GM19455 (cell line): ENCODE data around the gene ANKDD1B.
"Not testable (repeated sequence)": the region's sequence is repeated elsewhere in the genome, so short reads cannot be mapped to it uniquely, and the experiment has no call there.

Experiments used
- ATAC-seq: cut with Tn5 transposase; IDR thresholded peaks from one replicate; pipeline ENCODE4 v1.9.1; 2021; ENCODE audit not compliant: unreplicated experiment

The ANKDD1B gene

GRCh38 chr5:75611311-75612225 is at the start of gene ANKDD1B:
TSS of gene ANKDD1B (plus strand) at chr5:75611453. CDS start at chr5:75611635, 182 bp downstream.
- ATAC-seq, result no peak

- not testable (repeated sequence) for ATAC-seq
Observed at GRCh38 chr5:75565991-75566709, 45.1 kb upstream of the ANKDD1B start.

- ATAC-seq, result peak; percentile 91
Observed at GRCh38 chr5:75566710-75567309, 44.4 kb upstream of the ANKDD1B start.

DNA sequence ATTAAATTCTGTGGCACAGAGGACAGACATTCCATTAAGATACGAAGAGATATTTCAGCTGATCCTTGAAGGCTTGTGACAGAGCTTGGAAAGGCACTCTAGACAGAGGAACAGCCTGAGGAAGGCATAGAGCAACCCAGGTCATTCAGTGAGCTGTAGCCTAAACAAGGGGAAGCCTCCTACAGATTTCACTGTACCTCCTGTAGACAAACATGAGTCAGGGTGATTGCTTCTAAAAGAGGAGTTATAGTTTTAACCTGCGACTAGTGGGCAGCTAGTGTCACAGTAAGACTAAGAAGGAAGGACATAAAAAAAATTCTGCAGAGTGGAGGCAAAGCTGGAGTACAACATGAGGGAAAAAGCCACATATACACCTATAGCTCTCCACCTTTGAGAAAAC is 43.5 kb upstream of the ANKDD1B start:
- no peak for ATAC-seq

- ATAC-seq, result no peak
Observed at GRCh38 chr5:75568202-75568601, 43.1 kb upstream of the ANKDD1B start.

DNA sequence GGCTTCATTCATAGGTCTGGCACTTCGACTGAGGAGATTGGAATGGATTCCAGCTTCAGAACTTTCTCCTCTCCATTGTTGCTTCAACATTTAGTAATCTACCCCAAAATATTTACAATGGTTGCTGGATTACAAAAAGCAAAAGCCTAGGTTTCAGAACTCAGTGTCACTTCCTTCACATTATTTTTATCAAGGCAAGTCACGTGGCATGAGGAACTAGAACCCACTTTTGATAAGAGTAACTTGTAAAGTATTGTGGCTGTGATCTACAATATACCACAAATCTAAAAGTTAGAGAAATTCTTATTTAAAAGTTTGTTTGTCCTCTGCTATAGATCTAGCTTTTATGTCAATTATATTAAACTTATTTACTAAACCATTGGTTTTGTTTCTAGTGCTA is 39.7 kb upstream of the ANKDD1B start:
- no peak for ATAC-seq

DNA sequence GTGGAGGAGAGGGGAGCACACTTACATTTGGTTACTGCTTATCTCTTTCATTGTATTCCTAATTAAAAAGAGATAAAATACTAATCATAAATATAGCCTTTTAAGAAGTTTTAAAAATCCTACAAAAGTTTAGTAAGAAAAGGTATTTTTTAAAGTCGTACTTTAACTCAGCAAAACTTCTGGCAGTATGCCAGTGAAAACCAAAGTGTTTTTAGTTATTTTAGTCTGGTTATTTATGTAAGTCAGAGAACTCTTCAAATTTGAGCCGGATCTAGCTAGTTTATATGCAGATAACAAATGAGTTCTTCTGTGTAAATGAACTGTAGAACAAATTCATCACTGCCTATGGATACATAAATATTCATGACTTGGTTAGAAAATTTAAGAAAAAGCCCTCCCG is 36.5 kb upstream of the ANKDD1B start:
- ATAC-seq, result peak; percentile 14

GRCh38 chr5:75578280-75578679 is 33.0 kb upstream of the ANKDD1B start:
- not testable (repeated sequence) for ATAC-seq

DNA sequence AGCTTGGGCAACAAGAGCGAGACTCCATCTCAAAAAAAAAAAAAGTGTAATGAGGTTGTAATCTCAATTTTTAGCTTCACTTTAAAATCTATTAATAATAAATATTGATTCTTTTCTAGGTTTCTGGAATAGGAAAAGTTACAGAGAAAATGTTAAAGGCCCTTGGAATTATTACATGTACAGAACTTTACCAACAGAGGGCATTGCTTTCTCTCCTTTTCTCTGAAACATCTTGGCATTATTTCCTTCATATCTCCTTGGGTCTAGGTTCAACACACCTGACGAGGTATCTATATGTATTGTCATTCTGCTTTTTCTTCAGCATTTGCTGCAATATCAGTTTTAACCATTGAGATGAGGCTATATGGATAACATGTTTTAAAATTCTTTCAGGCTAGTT is 26.6 kb upstream of the ANKDD1B start:
- no peak for ATAC-seq

GRCh38 chr5:75588666-75589065 is 22.6 kb upstream of the ANKDD1B start:
- no peak for ATAC-seq

DNA sequence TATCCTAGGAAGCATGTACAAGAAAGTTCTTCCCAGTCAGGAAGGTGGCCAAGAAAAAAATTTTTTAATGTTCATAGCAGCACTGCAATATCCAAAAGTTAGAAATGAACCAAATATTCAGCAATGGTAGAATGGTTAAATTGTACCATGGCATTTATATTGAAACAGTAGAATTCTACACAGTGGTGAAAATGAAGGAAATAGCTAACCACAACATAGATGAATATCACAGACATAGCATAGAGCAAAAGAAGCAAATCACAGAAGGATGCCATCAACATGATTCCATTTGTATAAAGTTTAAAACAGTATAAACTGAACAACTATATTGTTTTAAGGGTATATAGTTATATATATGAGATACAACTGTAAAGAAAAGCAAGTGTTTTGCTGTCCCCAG is 10.7 kb upstream of the ANKDD1B start:
- ATAC-seq, result no peak

DNA sequence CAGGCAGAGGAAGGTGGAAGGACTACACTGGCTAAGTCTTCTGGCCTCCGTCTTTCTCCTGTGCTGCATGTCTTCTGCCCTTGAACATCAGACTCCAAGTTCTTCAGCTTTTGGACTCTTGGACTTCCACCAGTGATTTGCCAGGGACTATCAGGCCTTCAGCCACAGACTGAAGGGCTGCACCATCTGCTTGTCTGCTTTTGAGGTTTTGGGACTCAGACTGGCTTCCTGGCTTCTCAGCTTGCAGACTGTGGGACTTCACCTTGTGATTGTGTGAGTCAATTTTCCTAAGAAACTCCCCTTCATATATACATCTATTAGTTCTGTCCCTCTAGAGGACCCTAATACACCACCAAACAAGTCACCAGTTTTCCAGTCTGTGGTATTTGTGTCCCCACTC is 9.7 kb upstream of the ANKDD1B start:
- ATAC-seq, result no peak

DNA sequence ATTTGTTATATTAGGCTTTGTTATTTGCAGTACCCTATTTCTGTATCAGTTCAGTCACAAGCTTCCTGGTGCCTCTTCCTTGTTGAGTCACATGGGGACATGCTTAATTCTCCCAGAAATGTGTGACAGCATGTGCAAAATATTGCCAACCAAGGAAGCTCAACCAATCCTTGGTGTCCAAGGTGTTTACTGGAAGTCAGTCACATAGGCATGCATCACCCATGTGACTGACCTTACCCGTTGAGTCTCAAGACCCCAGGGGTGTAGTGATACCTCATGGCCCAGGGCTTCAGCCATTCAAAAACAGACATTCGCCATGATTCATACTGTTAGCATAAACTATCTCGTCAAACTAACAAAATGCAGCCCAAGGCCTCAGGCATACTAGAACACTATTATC is 9.3 kb upstream of the ANKDD1B start:
- ATAC-seq, result no peak

- no peak for ATAC-seq
Observed at GRCh38 chr5:75603371-75603770, 7.9 kb upstream of the ANKDD1B start.

- ATAC-seq, result no peak
Observed at GRCh38 chr5:75603821-75604220, 7.4 kb upstream of the ANKDD1B start.

DNA sequence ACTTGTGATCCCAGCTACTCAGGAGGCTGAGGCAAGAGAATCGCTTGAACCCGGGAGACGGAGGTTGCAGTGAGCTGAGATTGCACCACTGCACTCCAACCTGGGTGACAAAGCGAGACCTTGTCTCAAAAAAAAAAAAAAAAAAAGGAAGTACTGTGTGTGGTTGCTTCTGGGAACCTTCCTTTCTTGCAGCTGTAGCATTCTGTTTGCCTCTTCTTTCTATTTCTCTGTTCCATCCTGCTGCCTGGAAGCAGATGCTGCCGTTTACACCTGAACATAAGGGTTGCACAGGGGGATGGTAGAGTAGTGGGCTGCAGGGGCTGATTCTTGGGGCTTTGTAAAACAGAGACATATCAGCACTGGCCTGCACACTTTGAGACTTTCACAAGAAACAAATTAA is 3.9 kb upstream of the ANKDD1B start:
- not testable (repeated sequence) for ATAC-seq

GRCh38 chr5:75608870-75609269 is 2.4 kb upstream of the ANKDD1B start:
- no peak for ATAC-seq

- no peak for ATAC-seq
Observed at GRCh38 chr5:75610201-75610600, 1.1 kb upstream of the ANKDD1B start.

DNA sequence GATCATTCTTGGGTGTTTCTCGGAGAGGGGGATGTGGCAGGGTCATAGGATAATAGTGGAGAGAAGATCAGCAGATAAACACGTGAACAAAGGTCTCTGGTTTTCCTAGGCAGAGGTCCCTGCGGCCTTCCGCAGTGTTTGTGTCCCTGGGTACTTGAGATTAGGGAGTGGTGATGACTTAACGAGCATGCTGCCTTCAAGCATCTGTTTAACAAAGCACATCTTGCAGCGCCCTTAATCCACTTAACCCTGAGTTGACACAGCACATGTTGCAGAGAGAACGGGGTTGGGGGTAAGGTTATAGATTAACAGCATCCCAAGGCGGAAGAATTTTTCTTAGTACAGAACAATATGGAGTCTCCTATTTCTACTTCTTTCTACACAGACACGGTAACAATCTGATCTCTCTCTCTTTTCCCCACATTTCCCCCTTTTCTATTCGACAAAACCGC is 368 bp upstream of the ANKDD1B start:
- ATAC-seq, result not testable (repeated sequence)

- no peak for ATAC-seq
Observed at GRCh38 chr5:75612226-75612569, 945 bp downstream of the ANKDD1B start.

DNA sequence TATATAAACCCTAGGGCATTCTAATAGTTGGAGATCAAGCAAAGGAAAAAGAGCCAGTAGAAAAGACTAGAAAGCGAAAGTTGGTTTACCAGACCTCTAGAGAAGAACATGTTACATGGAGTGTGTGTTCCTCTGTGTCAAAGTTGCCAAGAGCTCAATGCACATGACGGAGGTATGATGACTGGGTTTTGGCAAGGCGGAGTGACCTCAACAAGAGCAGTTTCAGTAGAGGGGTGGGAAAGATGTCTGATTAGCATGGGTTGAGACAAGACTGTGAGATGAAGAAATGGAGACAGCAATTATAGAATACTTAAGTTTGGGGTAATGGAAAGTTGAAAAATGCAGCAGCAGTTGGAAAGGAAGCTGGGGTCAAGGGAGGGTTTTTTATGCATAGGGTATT is 1.6 kb downstream of the ANKDD1B start:
- no peak for ATAC-seq

DNA sequence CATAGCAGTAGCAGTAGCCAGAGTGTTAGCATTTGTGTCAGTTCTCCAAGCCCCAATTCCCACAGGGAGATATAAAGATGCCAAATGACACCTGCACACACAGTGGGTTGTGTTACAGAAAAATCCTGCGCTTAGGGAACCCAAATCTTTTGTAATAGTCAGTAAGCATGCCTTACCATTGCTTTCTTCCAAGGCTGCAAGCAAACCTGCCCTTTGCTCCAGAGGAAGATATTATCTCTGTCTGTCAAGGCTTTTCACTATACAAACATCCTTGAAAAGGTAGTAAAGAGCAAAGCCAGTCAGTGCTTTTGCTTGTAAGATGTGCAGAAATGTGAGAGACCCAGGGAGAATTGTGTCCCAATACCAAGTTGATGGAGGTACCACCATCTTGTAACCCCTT is 2.9 kb downstream of the ANKDD1B start:
- ATAC-seq, result no peak
